ENCODE data around the gene KCNK15. TPM values are rescaled to one million over a fixed set of nuclear protein-coding genes. Genes with fewer than 3 reads are reported as not detected.

KCNK15 gene
- total and polyA plus RNA-seq, 10 of the 15 experiments (the other 5 are each of a cell fraction or from before 2014, with no cell fraction given): not detected

- POLR2A ChIA-PET: no interaction called here
- no peaks in the 10 kb centered on the region for H3K79me2 ChIP-seq (ENCODE audit: control insufficient read depth, insufficient read depth, low read length)
- H3K4me1 ChIP-seq (ENCODE audit: control insufficient read depth, insufficient read depth, low read length): no peaks in the 10 kb centered on the region
- CTCF ChIA-PET: interaction anchor here (0.9 to 1.7 kb wide), 4 partner anchors 9 to 143 kb away, joined by 3 to 4 read pairs (median 4); no protein-coding TSS in a partner anchor
- SMC1A ChIA-PET (ENCODE audit: uncharacterized antibody, unreplicated experiment): interaction anchor here (0.6 to 1.3 kb wide), 2 partner anchors 9 to 725 kb away, joined by 3 read pairs; no protein-coding TSS in a partner anchor
- FAIRE-seq (no peak), DNase-seq (ENCODE audit: low read depth, low spot score) (no peak), ATAC-seq (no peak)
- RAD21 ChIA-PET (ENCODE audit: unreplicated experiment): no interaction called here
- no peak overlapping the region for H3K9ac ChIP-seq (ENCODE audit: control insufficient read depth, insufficient read depth, low read length)
- no peak for TF ChIP-seq ZNF217 (IDR thresholded peaks at IDR 0.05)
- no peak for TF ChIP-seq BACH1 (IDR thresholded peaks at IDR 0.05; ENCODE audit: borderline replicate concordance)
- no peak for TF ChIP-seq E2F4 (IDR thresholded peaks at IDR 0.05; ENCODE audit: low read depth, low read length)
- no peak for TF ChIP-seq NFXL1 (IDR thresholded peaks at IDR 0.05; ENCODE audit: borderline replicate concordance)
- no peak for TF ChIP-seq HDAC6 (IDR thresholded peaks at IDR 0.05; ENCODE audit: unreplicated experiment)
- no peak for TF ChIP-seq HDAC2 (IDR thresholded peaks at IDR 0.05)
- TF ChIP-seq, protein P1, sequence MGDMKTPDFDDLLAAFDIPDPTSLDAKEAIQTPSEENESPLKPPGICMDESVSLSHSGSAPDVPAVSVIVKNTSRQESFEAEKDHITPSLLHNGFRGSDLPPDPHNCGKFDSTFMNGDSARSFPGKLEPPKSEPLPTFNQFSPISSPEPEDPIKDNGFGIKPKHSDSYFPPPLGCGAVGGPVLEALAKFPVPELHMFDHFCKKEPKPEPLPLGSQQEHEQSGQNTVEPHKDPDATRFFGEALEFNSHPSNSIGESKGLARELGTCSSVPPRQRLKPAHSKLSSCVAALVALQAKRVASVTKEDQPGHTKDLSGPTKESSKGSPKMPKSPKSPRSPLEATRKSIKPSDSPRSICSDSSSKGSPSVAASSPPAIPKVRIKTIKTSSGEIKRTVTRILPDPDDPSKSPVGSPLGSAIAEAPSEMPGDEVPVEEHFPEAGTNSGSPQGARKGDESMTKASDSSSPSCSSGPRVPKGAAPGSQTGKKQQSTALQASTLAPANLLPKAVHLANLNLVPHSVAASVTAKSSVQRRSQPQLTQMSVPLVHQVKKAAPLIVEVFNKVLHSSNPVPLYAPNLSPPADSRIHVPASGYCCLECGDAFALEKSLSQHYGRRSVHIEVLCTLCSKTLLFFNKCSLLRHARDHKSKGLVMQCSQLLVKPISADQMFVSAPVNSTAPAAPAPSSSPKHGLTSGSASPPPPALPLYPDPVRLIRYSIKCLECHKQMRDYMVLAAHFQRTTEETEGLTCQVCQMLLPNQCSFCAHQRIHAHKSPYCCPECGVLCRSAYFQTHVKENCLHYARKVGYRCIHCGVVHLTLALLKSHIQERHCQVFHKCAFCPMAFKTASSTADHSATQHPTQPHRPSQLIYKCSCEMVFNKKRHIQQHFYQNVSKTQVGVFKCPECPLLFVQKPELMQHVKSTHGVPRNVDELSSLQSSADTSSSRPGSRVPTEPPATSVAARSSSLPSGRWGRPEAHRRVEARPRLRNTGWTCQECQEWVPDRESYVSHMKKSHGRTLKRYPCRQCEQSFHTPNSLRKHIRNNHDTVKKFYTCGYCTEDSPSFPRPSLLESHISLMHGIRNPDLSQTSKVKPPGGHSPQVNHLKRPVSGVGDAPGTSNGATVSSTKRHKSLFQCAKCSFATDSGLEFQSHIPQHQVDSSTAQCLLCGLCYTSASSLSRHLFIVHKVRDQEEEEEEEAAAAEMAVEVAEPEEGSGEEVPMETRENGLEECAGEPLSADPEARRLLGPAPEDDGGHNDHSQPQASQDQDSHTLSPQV (IDR thresholded peaks at IDR 0.05): no peak
- TF ChIP-seq ZZZ3 (IDR thresholded peaks at IDR 0.05; ENCODE audit: control insufficient read depth, insufficient read length, low read depth): no peak
- TF ChIP-seq NFIC (IDR thresholded peaks at IDR 0.05; ENCODE audit: low read depth, low read length): no peak
- no peak for TF ChIP-seq ZSCAN29 (IDR thresholded peaks at IDR 0.05)
- TF ChIP-seq MXI1 (IDR thresholded peaks at IDR 0.05; ENCODE audit: low read depth, low read length): no peak
- TF ChIP-seq CREM (IDR thresholded peaks at IDR 0.05; ENCODE audit: low read depth): no peak
- no peak for TF ChIP-seq TARDBP (IDR thresholded peaks at IDR 0.05; ENCODE audit: borderline replicate concordance)
- TF ChIP-seq ATF3 (IDR thresholded peaks at IDR 0.05; ENCODE audit: borderline replicate concordance, extremely low read depth, low read depth, low read length): no peak
- no peaks in the 10 kb centered on the region for H3K36me3 ChIP-seq (ENCODE audit: control insufficient read depth in 2 of 2, insufficient read depth in 2 of 2, low read length in 1 of 2)
- no peak overlapping the region for H3K27ac ChIP-seq (ENCODE audit: control insufficient read depth, insufficient read depth)
- in situ Hi-C loops (cut with MboI) (no loop called here), intact Hi-C loops (cut with micrococcal nuclease; ENCODE audit: unreplicated experiment) (no loop called here)
- no peak overlapping the region for H2AFZ ChIP-seq (ENCODE audit: control insufficient read depth, low read depth, low read length)
- H3K27me3 ChIP-seq (replicated peaks in 1 of 2; ENCODE audit: control insufficient read depth in 2 of 2, insufficient read depth in 2 of 2, low read length in 1 of 2): no peaks in the 10 kb centered on the region; a peak in 2 of 4 replicates
- no TSS peak for BruUV-seq (replicated peaks)
- H3K4me3 ChIP-seq: no peak overlapping the region
- WGBS (ENCODE audit: insufficient coverage, insufficient replicate concordance, low lambda C conversion rate, missing lambda C conversion rate): 68% methylated on average over 9 of the region's 9 CpGs
- H3K4me2 ChIP-seq (ENCODE audit: control insufficient read depth, insufficient read depth): no peak overlapping the region
- no peaks in the 10 kb centered on the region for H4K20me1 ChIP-seq (ENCODE audit: control insufficient read depth, insufficient read depth)
- no peaks in the 10 kb centered on the region for H3K9me3 ChIP-seq (replicated peaks; ENCODE audit: control insufficient read depth, insufficient read depth, low read length)
These were observed 21.8 kb upstream of the KCNK15 start for GRCh38 chr20:44723798-44724362.
